Neuronal stem cell (in vitro differentiated cells): ENCODE measurements around the gene RELA.

Source experiments
- DNase-seq: peaks from one replicate; pipeline ENCODE4 v3.0.0-alpha.2; 2013; ENCODE audit warnings: low spot score
- H2AFZ ChIP-seq: one replicate; pipeline ENCODE4 v1.6.1; 2013; ENCODE audit warnings: mild to moderate bottlenecking, low read length, inconsistent platforms
- H2AK5ac ChIP-seq: 2 replicates; pipeline ENCODE4 v1.6.1; 2013; ENCODE audit warnings: low read depth, mild to moderate bottlenecking, inconsistent platforms, low read length, moderate library complexity, mixed read lengths
- H2BK120ac ChIP-seq: 2 replicates; pipeline ENCODE4 v1.6.1; 2013; ENCODE audit warnings: low read depth, mild to moderate bottlenecking, inconsistent platforms, low read length, moderate library complexity, mixed read lengths
- H2BK12ac ChIP-seq: one replicate; pipeline ENCODE4 v1.6.1; 2013; ENCODE audit warnings: low read length, inconsistent platforms
- H2BK15ac ChIP-seq: 2 replicates; pipeline ENCODE4 v1.6.1; 2013; ENCODE audit warnings: mild to moderate bottlenecking, low read length, inconsistent platforms, mixed read lengths
- H2BK5ac ChIP-seq: one replicate; pipeline ENCODE4 v1.6.1; 2013; ENCODE audit warnings: inconsistent platforms, mild to moderate bottlenecking, low read length, moderate library complexity
- H3K14ac ChIP-seq: one replicate; pipeline ENCODE4 v1.6.1; 2013; ENCODE audit warnings: low read length, inconsistent platforms
- H3K18ac ChIP-seq: 2 replicates; pipeline ENCODE4 v1.6.1; 2013; ENCODE audit warnings: low read length, inconsistent platforms
- H3K23ac ChIP-seq: 2 replicates; pipeline ENCODE4 v1.6.1; 2013; ENCODE audit warnings: low read depth, mild to moderate bottlenecking, mixed read lengths, low read length, inconsistent platforms; ENCODE audit not compliant: poor library complexity
- H3K27ac ChIP-seq: replicated peaks from 3 replicates; pipeline ENCODE4 v1.5.1; 2013; ENCODE audit warnings: low read length, inconsistent platforms
- H3K27me3 ChIP-seq, 3 experiments: 2 replicates each; pipeline ENCODE4 v1.6.1; 2013; ENCODE audit warnings: low read length in 3 of 3, mild to moderate bottlenecking in 2 of 3, inconsistent platforms in 1 of 3, low read depth in 1 of 3, mixed read lengths in 1 of 3, moderate library complexity in 1 of 3; ENCODE audit not compliant: control insufficient read depth in 3 of 3, insufficient read depth in 3 of 3
- H3K36me3 ChIP-seq, 2 donors: replicated peaks in 1 of 2; 2 replicates each; pipeline ENCODE4 v1.6.1; 2013; ENCODE audit warnings: low read length in 2 of 2; ENCODE audit not compliant: control insufficient read depth in 2 of 2, insufficient read depth in 2 of 2
- H3K4ac ChIP-seq: 2 replicates; pipeline ENCODE4 v1.6.1; 2013; ENCODE audit warnings: inconsistent platforms, mild to moderate bottlenecking, low read length, moderate library complexity
- H3K4me1 ChIP-seq, 2 donors: 1 replicate in 1 of 2; 2 replicates in 1 of 2; pipeline ENCODE4 v1.6.1; 2013; ENCODE audit warnings: low read length in 2 of 2, low read depth in 1 of 2; ENCODE audit not compliant: control insufficient read depth in 2 of 2, insufficient read depth in 1 of 2
- H3K4me2 ChIP-seq: one replicate; pipeline ENCODE4 v1.6.1; 2013; ENCODE audit warnings: mild to moderate bottlenecking, low read length, inconsistent platforms; ENCODE audit not compliant: insufficient read depth, poor library complexity, severe bottlenecking
- H3K4me3 ChIP-seq, 2 donors: 2 replicates each; pipeline ENCODE4 v1.5.1; 2013; ENCODE audit warnings: low read length in 2 of 2, mild to moderate bottlenecking in 2 of 2, inconsistent platforms in 1 of 2, moderate library complexity in 1 of 2
- H3K79me1 ChIP-seq: one replicate; pipeline ENCODE4 v1.6.1; 2013; ENCODE audit warnings: low read depth, mild to moderate bottlenecking, inconsistent platforms, low read length, moderate library complexity
- H3K9ac ChIP-seq: one replicate; pipeline ENCODE4 v1.6.1; 2013; ENCODE audit warnings: mild to moderate bottlenecking, low read depth, low read length, inconsistent platforms; ENCODE audit not compliant: poor library complexity
- H3K9me3 ChIP-seq, 2 donors: replicated peaks in 1 of 2; 2 replicates each; pipeline versions ENCODE3 to v1.6.1; 2013; ENCODE audit warnings: low read length in 2 of 2, mild to moderate bottlenecking in 2 of 2, inconsistent platforms in 1 of 2, low read depth in 1 of 2, mixed read lengths in 1 of 2, moderate library complexity in 1 of 2; ENCODE audit not compliant: control insufficient read depth in 2 of 2, insufficient read depth in 1 of 2
- H4K8ac ChIP-seq: one replicate; pipeline ENCODE4 v1.6.1; 2013; ENCODE audit warnings: low read depth, mild to moderate bottlenecking, inconsistent platforms, low read length, moderate library complexity
- H4K91ac ChIP-seq: one replicate; pipeline ENCODE4 v1.6.1; 2013; ENCODE audit warnings: low read length, low read depth, mild to moderate bottlenecking, inconsistent platforms; ENCODE audit not compliant: poor library complexity
- WGBS, 2 donors: extraction: QIAGEN DNeasy Blood & Tissue Kit; methylation state at CpG; one replicate each; pipeline ENCODE4 v1.1.7; 2013; ENCODE audit warnings: missing lambda C conversion rate in 2 of 2, mixed read lengths in 1 of 2; ENCODE audit not compliant: insufficient read length in 2 of 2, insufficient replicate concordance in 1 of 2; ENCODE audit errors: extremely low coverage in 2 of 2; 5-methylcytosine and 5-hydroxymethylcytosine counted together

RELA gene

DNA sequence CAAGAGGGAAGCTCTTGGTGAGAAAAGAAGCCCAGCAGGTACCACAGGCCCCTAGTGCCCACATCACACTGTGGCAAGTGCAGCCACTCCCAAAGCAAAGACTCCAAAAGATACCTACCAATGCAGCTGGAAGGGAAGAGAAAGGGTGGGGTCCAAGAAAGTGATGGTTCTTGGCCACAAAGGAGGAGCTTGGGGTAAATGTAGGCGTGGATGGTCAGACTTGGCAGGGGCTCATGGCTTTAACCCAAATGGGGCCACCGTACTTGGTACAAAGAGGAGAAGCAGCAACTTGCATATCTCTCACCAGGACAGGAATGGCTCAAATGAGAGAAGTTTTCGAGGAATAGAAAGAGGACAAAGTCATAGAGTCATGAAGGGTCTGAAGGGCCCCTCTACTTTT lies 53.5 kb downstream of the RELA start:
- H2BK120ac ChIP-seq: no peak overlapping the region
- H3K27ac ChIP-seq: no peak overlapping the region
- no peak overlapping the region for H3K4me3 ChIP-seq
- no peak overlapping the region for H3K18ac ChIP-seq
- no CpG with 5 or more reads among the region's 3 CpGs for WGBS, 2 donors
- no peak overlapping the region for H2AK5ac ChIP-seq
- peaks cover 33 to 85% of the 10 kb centered on the region in 2 donors for H3K36me3 ChIP-seq
- DNase-seq: no peak
- no peak overlapping the region for H4K91ac ChIP-seq
- peaks cover 11% of the 10 kb centered on the region for H3K79me1 ChIP-seq
- no peak overlapping the region for H3K4me2 ChIP-seq
- no peaks in the 10 kb centered on the region for H3K9me3 ChIP-seq
- H2BK12ac ChIP-seq: no peak overlapping the region
- no peak overlapping the region for H3K9ac ChIP-seq
- H2AFZ ChIP-seq: no peak overlapping the region
- H3K27me3 ChIP-seq: no peaks in the 10 kb centered on the region
- no peak overlapping the region for H2BK5ac ChIP-seq
- no peak overlapping the region for H3K14ac ChIP-seq
- H2BK15ac ChIP-seq: no peak overlapping the region
- H4K8ac ChIP-seq: no peak overlapping the region
- no peak overlapping the region for H3K4ac ChIP-seq
- peaks cover 22 to 25% of the 10 kb centered on the region in 2 donors for H3K4me1 ChIP-seq
- peak overlapping the region; percentile 81 for H3K23ac ChIP-seq

DNA sequence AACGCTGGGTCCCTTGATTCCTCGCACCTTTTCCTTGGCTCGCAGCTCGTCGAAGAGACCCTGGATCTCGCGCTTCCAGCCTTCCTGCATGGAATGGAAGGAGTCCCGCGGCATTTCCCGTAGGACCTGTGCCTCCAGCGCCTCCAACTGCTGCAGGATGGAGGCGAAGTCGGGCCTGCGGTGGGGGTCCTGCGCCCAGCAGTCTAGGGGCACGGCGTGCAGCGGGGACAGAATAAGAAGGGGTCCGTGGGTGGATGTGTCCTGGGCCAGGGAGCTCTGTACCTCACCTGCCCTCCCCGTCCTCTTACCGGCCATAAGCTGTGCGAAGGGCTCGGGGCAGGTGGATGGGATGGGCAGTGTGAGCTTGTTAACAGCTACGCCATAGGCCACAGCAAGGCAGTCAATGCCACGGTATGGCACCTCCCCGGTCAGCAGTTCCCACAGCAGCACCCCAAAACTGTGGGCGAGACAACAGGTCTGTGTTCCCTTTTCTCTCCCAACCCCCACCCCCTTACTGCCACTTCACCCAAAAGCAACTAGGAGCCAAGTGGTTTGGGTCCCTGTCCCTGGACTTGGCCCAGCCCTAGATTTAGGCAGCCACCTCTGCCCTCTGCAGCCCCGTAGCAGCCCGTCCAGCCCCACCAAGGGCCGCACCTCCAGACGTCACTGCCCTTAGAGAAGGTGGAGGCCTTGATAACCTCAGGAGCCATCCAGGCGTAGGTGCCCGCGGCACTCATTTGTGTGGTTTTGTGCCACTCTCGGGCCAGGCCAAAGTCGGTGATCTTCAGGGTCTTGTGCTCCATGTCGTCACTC lies 54.9 kb downstream of the RELA start:
- Histone ChIP-seq H3K4me1 (peaks cover 17% of the 10 kb centered on the region in 2 donors), H2AK5ac (no peak overlapping the region), H3K27ac (no peak overlapping the region), H2BK120ac (no peak overlapping the region), H3K4me2 (peak overlapping the region; percentile 81), H3K79me1 (peaks cover 5% of the 10 kb centered on the region), H4K91ac (peak overlapping the region; percentile 67), H3K36me3 (peaks cover 38 to 95% of the 10 kb centered on the region in 2 donors), H2AFZ (no peak overlapping the region), H3K18ac (peak overlapping the region; percentile 25), H3K9ac (peak overlapping the region; percentile 71), H2BK15ac (no peak overlapping the region), H3K4ac (no peak overlapping the region), H3K14ac (no peak overlapping the region), H3K4me3 (peak overlapping the region in 1 of 2 donors; percentile 72), H4K8ac (no peak overlapping the region), H3K9me3 (no peaks in the 10 kb centered on the region), H2BK5ac (no peak overlapping the region), H3K27me3 (no peaks in the 10 kb centered on the region), H2BK12ac (peak overlapping the region; percentile 43), H3K23ac (peak overlapping the region; percentile 12)
- DNase-seq: no peak
- WGBS, 2 donors: no CpG with 5 or more reads among the region's 37 CpGs

DNA sequence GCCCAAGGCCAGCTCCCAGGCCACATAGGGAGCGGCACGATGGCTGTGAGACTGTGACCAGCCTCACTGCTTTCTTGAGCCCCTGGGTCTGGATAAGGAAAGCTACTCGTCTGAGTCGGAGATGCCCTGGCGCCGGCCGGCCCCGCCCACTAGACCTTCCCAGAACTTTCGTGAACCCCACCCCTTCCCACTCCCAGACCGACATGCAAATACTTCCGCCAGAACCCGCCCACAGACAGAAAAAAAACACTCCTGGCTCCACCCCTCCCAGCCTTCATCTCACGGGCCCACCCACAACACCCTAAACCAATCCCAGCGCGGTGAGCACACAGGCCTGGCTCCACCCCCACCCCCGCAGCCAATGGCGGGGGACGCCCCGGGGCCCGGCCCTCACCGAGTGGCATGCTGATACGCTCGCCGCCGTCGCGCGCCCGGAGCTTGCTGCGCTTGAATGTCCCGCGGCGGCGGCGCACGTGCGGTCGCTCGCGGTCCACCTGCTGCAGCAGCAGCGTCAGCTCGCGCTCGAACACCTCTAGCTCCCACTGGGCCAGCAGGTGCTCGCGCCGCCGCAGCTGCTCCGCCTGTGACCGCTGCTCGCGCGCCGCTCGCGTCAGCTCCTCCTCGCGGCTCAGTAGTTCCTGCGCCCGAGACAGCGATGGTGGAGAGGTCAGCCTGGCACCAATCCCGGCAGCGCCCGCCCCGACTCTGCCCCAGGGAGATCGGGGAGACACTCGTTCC lies 55.7 kb downstream of the RELA start:
- H2BK12ac ChIP-seq: no peak overlapping the region
- no peak overlapping the region for H3K27ac ChIP-seq
- H3K23ac ChIP-seq: peak overlapping the region; percentile 12
- H4K8ac ChIP-seq: no peak overlapping the region
- peak overlapping the region; percentile 74 for H3K9ac ChIP-seq
- H3K4ac ChIP-seq: no peak overlapping the region
- H3K18ac ChIP-seq: peak overlapping the region; percentile 86
- H3K4me1 ChIP-seq: peaks cover 10 to 12% of the 10 kb centered on the region in 2 donors
- H3K4me3 ChIP-seq: peak overlapping the region in 1 of 2 donors; percentile 72
- no peak overlapping the region for H2AFZ ChIP-seq
- peak overlapping the region; percentile 81 for H3K4me2 ChIP-seq
- no peak overlapping the region for H4K91ac ChIP-seq
- DNase-seq: peak; percentile 97
- no peak overlapping the region for H3K14ac ChIP-seq
- H3K9me3 ChIP-seq: no peaks in the 10 kb centered on the region
- H3K79me1 ChIP-seq: peaks cover 3% of the 10 kb centered on the region
- H3K27me3 ChIP-seq: no peaks in the 10 kb centered on the region
- peaks cover 33 to 90% of the 10 kb centered on the region in 2 donors for H3K36me3 ChIP-seq
- H2AK5ac ChIP-seq: peak overlapping the region; percentile 76
- H2BK5ac ChIP-seq: no peak overlapping the region
- WGBS, 2 donors: no CpG with 5 or more reads among the region's 67 CpGs
- H2BK15ac ChIP-seq: peak overlapping the region; percentile 34
- no peak overlapping the region for H2BK120ac ChIP-seq

DNA sequence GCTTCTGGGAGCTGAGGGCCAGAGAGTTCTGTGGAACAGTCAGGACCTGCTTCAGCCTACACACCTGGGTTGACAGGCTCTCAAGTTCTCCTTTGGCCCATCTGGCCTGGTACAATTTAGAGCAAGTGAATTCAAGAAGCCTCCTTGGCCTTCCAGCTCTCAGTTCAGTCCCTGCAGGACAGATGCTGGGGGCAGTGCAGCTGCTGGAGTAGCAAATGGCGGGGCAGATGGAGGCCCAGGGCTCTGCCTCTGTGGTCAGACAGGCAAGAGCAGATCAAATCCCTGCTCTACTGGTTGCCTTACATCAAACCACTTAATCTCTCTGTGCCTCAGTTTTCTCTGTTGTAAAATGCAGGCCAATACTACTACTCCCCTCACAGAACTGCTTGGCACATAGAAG lies 58.5 kb downstream of the RELA start:
- no peak overlapping the region for H2AFZ ChIP-seq
- H3K27ac ChIP-seq: no peak overlapping the region
- H3K27me3 ChIP-seq: no peaks in the 10 kb centered on the region
- no peak overlapping the region for H4K91ac ChIP-seq
- DNase-seq: no peak
- no peak overlapping the region for H3K4me2 ChIP-seq
- no peak overlapping the region for H3K23ac ChIP-seq
- H3K4me1 ChIP-seq: peaks cover 0 to 8% of the 10 kb centered on the region in 2 donors
- no peak overlapping the region for H3K18ac ChIP-seq
- H2BK12ac ChIP-seq: no peak overlapping the region
- H3K9me3 ChIP-seq: no peaks in the 10 kb centered on the region
- H2BK120ac ChIP-seq: no peak overlapping the region
- H3K36me3 ChIP-seq: peaks cover 30 to 84% of the 10 kb centered on the region in 2 donors
- H3K9ac ChIP-seq: no peak overlapping the region
- no peak overlapping the region for H2AK5ac ChIP-seq
- no peak overlapping the region for H3K14ac ChIP-seq
- no peak overlapping the region for H2BK5ac ChIP-seq
- no peak overlapping the region for H2BK15ac ChIP-seq
- no peak overlapping the region for H4K8ac ChIP-seq
- H3K79me1 ChIP-seq: no peaks in the 10 kb centered on the region
- H3K4me3 ChIP-seq: no peak overlapping the region
- no CpG with 5 or more reads among the region's 1 CpG for WGBS, 2 donors
- no peak overlapping the region for H3K4ac ChIP-seq
